PC-9 (cell line): ENCODE measurements around the gene LRMDA. TPM values are rescaled to one million over a fixed set of nuclear protein-coding genes. Genes with fewer than 3 reads are reported as not detected.

Experiments
- BruUV-seq: library from RNA; stranded (reverse); fragments of 400-500 nt; replicated peaks from 2 replicates; lab custom pipeline; 2021; lab: Mats Ljungman, UMichigan
- CTCF ChIA-PET: fragments of 300-600 bp; sonication (Branson Sonifier 250); formaldehyde crosslinking; loops from one replicate; lab custom pipeline; 2022; ENCODE audit warnings: antibody characterized with exemption; lab: Charles Lee
- POLR2A ChIA-PET: fragments of 300-600 bp; sonication (Branson Sonifier 250); formaldehyde crosslinking; loops from one replicate; lab custom pipeline; 2022; ENCODE audit warnings: antibody characterized with exemption; ENCODE audit not compliant: unreplicated experiment; lab: Charles Lee
- DNase-seq, 2 experiments: peaks; one replicate each; pipeline versions ENCODE4 v3.0.0 to v3.0.0-alpha.2; 2015 to 2022; ENCODE audit warnings: mixed read lengths in 1 of 2
- H2AFZ ChIP-seq: fragments of 200-600 bp; sonication (generic); 2 replicates; pipeline ENCODE4 v1.8.1; 2017; ENCODE audit warnings: antibody characterized with exemption
- H3F3A ChIP-seq: fragments of 200-600 bp; sonication (generic); 2 replicates; pipeline ENCODE4 v1.8.1; 2017; ENCODE audit warnings: antibody characterized with exemption, mild to moderate bottlenecking, low read depth; ENCODE audit not compliant: insufficient read depth
- H3K27ac ChIP-seq: fragments of 200-600 bp; sonication (generic); 2 replicates; pipeline ENCODE4 v1.6.1; 2016; ENCODE audit warnings: mixed run types
- H3K27me3 ChIP-seq: fragments of 200-600 bp; sonication (generic); 2 replicates; pipeline ENCODE4 v1.6.1; 2016; ENCODE audit warnings: low read depth, mixed run types; ENCODE audit not compliant: insufficient read depth
- H3K36me3 ChIP-seq: fragments of 200-600 bp; sonication (generic); 2 replicates; pipeline ENCODE4 v1.6.1; 2016; ENCODE audit warnings: low read depth, mixed run types
- H3K4me1 ChIP-seq: fragments of 200-600 bp; sonication (generic); replicated peaks from 2 replicates; pipeline ENCODE4 v1.6.1; 2016; ENCODE audit warnings: mixed run types; ENCODE audit not compliant: insufficient read depth
- H3K4me2 ChIP-seq: fragments of 200-600 bp; sonication (generic); 2 replicates; pipeline ENCODE4 v1.6.1; 2017; ENCODE audit warnings: mixed run types
- H3K4me3 ChIP-seq: fragments of 200-600 bp; sonication (generic); 2 replicates; pipeline ENCODE4 v1.6.1; 2016; ENCODE audit warnings: mixed run types
- H3K79me2 ChIP-seq: fragments of 200-600 bp; sonication (generic); 2 replicates; pipeline ENCODE4 v1.6.1; 2017; ENCODE audit warnings: low read depth, mixed run types
- H3K9me2 ChIP-seq: fragments of 200-600 bp; sonication (generic); 2 replicates; pipeline ENCODE4 v1.8.1; 2017; ENCODE audit warnings: mild to moderate bottlenecking; ENCODE audit not compliant: insufficient read depth
- H3K9me3 ChIP-seq: fragments of 200-600 bp; sonication (generic); 2 replicates; pipeline ENCODE4 v1.8.1; 2016; ENCODE audit warnings: low read depth; ENCODE audit not compliant: insufficient read depth
- H4K20me1 ChIP-seq: fragments of 200-600 bp; sonication (generic); 2 replicates; pipeline ENCODE4 v1.8.1; 2017; ENCODE audit not compliant: insufficient read depth
- CTCF ChIP-seq: fragments of 200-600 bp; sonication (generic); conservative IDR thresholded peaks from 2 replicates; pipeline ENCODE4 v1.6.1; 2017; ENCODE audit warnings: mixed run types, antibody characterized with exemption, mild to moderate bottlenecking, moderate library complexity
- EZH2 ChIP-seq: fragments of 200-600 bp; sonication (generic); IDR thresholded peaks from 2 replicates; pipeline ENCODE4 v1.8.0; 2017; ENCODE audit warnings: antibody characterized with exemption, low read depth
- intact Hi-C: fragments of 100-400 bp; cut with micrococcal nuclease; formaldehyde crosslinking; loops from one replicate; pipeline ENCODE4 v1.10.0; 2022; ENCODE audit not compliant: unreplicated experiment
- total RNA-seq: library from RNA; stranded (reverse); gene quantifications from 2 replicates; pipeline ENCODE4 v1.2.3, GENCODE V29; 2021

Gene LRMDA
- total RNA-seq, 1 experiment from 2014 or later: not detected

GRCh38 chr10:75616874-75617478 lies 185.6 kb downstream of the LRMDA start:
- no peaks in the 10 kb centered on the region for H3F3A ChIP-seq
- no peaks in the 10 kb centered on the region for H3K9me2 ChIP-seq
- intact Hi-C loops: no loop called here
- no peak overlapping the region for H2AFZ ChIP-seq
- BruUV-seq: no TSS peak
- H3K27me3 ChIP-seq: no peaks in the 10 kb centered on the region
- POLR2A ChIA-PET: no interaction called here
- no peak overlapping the region for H3K27ac ChIP-seq
- no peaks in the 10 kb centered on the region for H3K9me3 ChIP-seq
- no peaks in the 10 kb centered on the region for H3K79me2 ChIP-seq
- no peak for DNase-seq
- no peaks in the 10 kb centered on the region for H3K4me1 ChIP-seq
- CTCF ChIA-PET: no interaction called here
- H4K20me1 ChIP-seq: no peaks in the 10 kb centered on the region
- no peak for TF ChIP-seq EZH2
- TF ChIP-seq CTCF: no peak
- H3K36me3 ChIP-seq: no peaks in the 10 kb centered on the region
- no peak overlapping the region for H3K4me2 ChIP-seq
- H3K4me3 ChIP-seq: no peak overlapping the region

DNA sequence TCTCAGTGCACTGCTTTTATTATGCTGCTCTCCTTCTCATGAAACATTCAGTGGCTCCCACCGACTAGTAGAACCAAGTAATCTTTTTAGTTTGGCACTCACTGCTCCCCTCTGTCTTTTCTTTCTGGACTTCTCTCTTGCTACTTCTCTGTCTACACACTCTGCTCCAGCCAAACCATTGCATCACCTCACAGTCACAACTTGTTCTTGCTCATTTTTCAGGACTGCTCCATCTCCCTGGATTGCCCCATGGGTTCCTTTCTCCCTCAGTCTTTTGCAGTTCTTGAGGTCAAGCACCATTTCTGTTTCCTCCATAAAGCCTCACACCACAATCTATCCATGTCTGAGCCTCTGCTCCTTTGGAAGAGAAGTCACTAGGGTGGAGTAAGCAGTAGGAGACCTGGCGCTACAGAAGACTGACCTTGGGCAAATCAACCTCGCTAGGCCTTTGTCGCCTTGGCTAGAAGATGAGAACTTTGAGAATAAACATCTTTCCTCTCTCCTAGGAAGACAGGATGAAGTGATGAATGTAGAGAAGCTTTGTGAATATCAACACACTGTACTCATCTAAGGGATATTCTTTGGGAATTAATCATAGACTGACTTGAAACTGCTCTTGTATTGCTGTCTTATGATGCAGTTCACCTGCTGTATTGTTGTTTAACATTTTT lies 186.2 kb downstream of the LRMDA start:
- no peak for DNase-seq
- BruUV-seq: no TSS peak
- Histone ChIP-seq H3K4me3 (no peak overlapping the region), H3K27me3 (no peaks in the 10 kb centered on the region), H3K79me2 (no peaks in the 10 kb centered on the region), H4K20me1 (no peaks in the 10 kb centered on the region), H3K9me2 (no peaks in the 10 kb centered on the region), H2AFZ (no peak overlapping the region), H3F3A (no peaks in the 10 kb centered on the region), H3K36me3 (no peaks in the 10 kb centered on the region), H3K27ac (no peak overlapping the region), H3K4me2 (no peak overlapping the region), H3K4me1 (no peaks in the 10 kb centered on the region), H3K9me3 (no peaks in the 10 kb centered on the region)
- ChIA-PET POLR2A (no interaction called here), CTCF (no interaction called here)
- TF ChIP-seq CTCF (no peak), EZH2 (no peak)
- intact Hi-C loops: no loop called here

DNA sequence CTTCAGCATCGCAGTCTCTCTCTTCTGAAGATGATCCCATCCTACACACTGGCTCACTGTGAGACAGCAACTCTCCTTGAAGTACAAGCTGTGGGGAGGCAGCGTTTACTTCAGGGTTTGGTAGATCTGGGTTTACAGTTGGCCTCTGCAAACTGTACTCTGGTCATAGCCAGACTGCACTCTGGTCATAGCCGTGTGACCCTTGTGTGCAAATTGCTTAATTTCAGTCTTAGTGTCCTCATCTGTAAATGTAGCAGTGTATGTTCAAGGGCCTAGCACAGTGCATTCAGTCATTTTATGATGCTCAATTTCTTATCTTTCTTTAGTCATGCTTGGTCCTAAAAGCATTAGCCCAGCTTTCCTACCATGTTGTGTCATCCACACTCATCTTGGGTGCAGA lies 188.2 kb downstream of the LRMDA start:
- no peaks in the 10 kb centered on the region for H3K9me2 ChIP-seq
- DNase-seq: no peak
- H3K79me2 ChIP-seq: no peaks in the 10 kb centered on the region
- no TSS peak for BruUV-seq
- H4K20me1 ChIP-seq: no peaks in the 10 kb centered on the region
- no peaks in the 10 kb centered on the region for H3K4me1 ChIP-seq
- POLR2A ChIA-PET: no interaction called here
- no peak overlapping the region for H3K4me3 ChIP-seq
- no peaks in the 10 kb centered on the region for H3F3A ChIP-seq
- no peak overlapping the region for H2AFZ ChIP-seq
- intact Hi-C loops: no loop called here
- no peaks in the 10 kb centered on the region for H3K36me3 ChIP-seq
- H3K4me2 ChIP-seq: no peak overlapping the region
- H3K27me3 ChIP-seq: no peaks in the 10 kb centered on the region
- TF ChIP-seq EZH2 (no peak), CTCF (no peak)
- CTCF ChIA-PET: no interaction called here
- no peak overlapping the region for H3K27ac ChIP-seq
- no peaks in the 10 kb centered on the region for H3K9me3 ChIP-seq
